K562 (cell line): Measurements from ENCODE around the gene SPG21. TPM values are rescaled to one million over a fixed set of nuclear protein-coding genes. Genes with fewer than 3 reads are reported as not detected.

ENCODE experiments used
- ARID1B ChIP-seq: fragments of 450-650 bp; IDR thresholded peaks from 2 replicates; pipeline ENCODE4 v1.6.1; 2016; ENCODE audit warnings: antibody characterized with exemption, mild to moderate bottlenecking, inconsistent platforms
- ASH1L ChIP-seq: fragments of 450-650 bp; IDR thresholded peaks from 2 replicates; pipeline ENCODE4 v1.6.1; 2018; ENCODE audit warnings: borderline replicate concordance, mild to moderate bottlenecking, low read depth; ENCODE audit not compliant: partially characterized antibody
- BCOR ChIP-seq: fragments of 450-650 bp; IDR thresholded peaks from 2 replicates; pipeline ENCODE4 v1.6.1; 2016
- BMI1 ChIP-seq: fragments of 150-350 bp; IDR thresholded peaks from 2 replicates; pipeline ENCODE4 v1.6.1; 2014; ENCODE audit warnings: low read length
- CBFA2T3 ChIP-seq: fragments of 450-650 bp; IDR thresholded peaks from 2 replicates; pipeline ENCODE4 v1.6.1; 2017
- CREB3L1 ChIP-seq: fragments of 450-650 bp; IDR thresholded peaks from 2 replicates; pipeline ENCODE4 v1.6.1; 2014; ENCODE audit warnings: low read depth, mild to moderate bottlenecking, moderate library complexity, borderline replicate concordance
- DIDO1 ChIP-seq: fragments of 450-650 bp; IDR thresholded peaks from 2 replicates; pipeline ENCODE4 v1.6.1; 2016; ENCODE audit warnings: low read depth, missing biosample characterization, missing genetic modification characterization
- EP300 ChIP-seq: IDR thresholded peaks from 2 replicates; pipeline ENCODE4 v1.6.1; 2012; ENCODE audit warnings: low read length, improper control_type of control experiment
- ESRRB ChIP-seq: fragments of 250-450 bp; sonication (Bioruptor Pico); IDR thresholded peaks from 2 replicates; pipeline ENCODE4 v1.5.0; 2020; ENCODE audit warnings: mild to moderate bottlenecking, moderate library complexity, borderline replicate concordance
- ETS2 ChIP-seq: IDR thresholded peaks from 2 replicates; pipeline ENCODE4 v1.6.1; 2016; ENCODE audit warnings: borderline replicate concordance, missing genetic modification characterization, mild to moderate bottlenecking, moderate library complexity, missing compliant biosample characterization; ENCODE audit not compliant: poor library complexity, severe bottlenecking
- GABPB2 ChIP-seq: fragments of 250-450 bp; sonication (Bioruptor Pico); conservative IDR thresholded peaks from 2 replicates; pipeline ENCODE4 v1.5.1; 2021; ENCODE audit warnings: mild to moderate bottlenecking
- HCFC1 ChIP-seq: IDR thresholded peaks from 2 replicates; pipeline ENCODE4 v1.6.1; 2012; ENCODE audit warnings: low read depth, low read length, improper control_type of control experiment
- HDAC3 ChIP-seq: fragments of 450-650 bp; IDR thresholded peaks from 2 replicates; pipeline ENCODE4 v1.6.1; 2018; ENCODE audit warnings: borderline replicate concordance, mild to moderate bottlenecking, moderate library complexity; ENCODE audit not compliant: partially characterized antibody
- ID3 ChIP-seq, 2 experiments: fragments of 250-450 bp in 1 of 2; fragments of 450-650 bp in 1 of 2; sonication (Bioruptor Pico) in 1 of 2; IDR thresholded peaks; 2 replicates each; pipeline versions ENCODE4 v1.6.1 to v1.8.0; 2016 to 2021; ENCODE audit warnings: mild to moderate bottlenecking in 2 of 2, moderate library complexity in 2 of 2, missing compliant biosample characterization in 1 of 2, missing genetic modification characterization in 1 of 2
- IRF9 ChIP-seq: fragments of 450-650 bp; IDR thresholded peaks from 2 replicates; pipeline ENCODE4 v1.6.1; 2016; ENCODE audit warnings: missing biosample characterization, missing genetic modification characterization
- KDM2B ChIP-seq: fragments of 250-450 bp; sonication (Bioruptor Pico); IDR thresholded peaks from 2 replicates; pipeline ENCODE4 v1.8.0; 2021; ENCODE audit warnings: mild to moderate bottlenecking, moderate library complexity
- MEF2A ChIP-seq: IDR thresholded peaks from 2 replicates; pipeline ENCODE4 v1.6.1; 2011; ENCODE audit warnings: low read depth, mild to moderate bottlenecking, low read length, moderate library complexity; ENCODE audit not compliant: control insufficient read depth
- PCBP2 ChIP-seq: fragments of 200-400 bp; formaldehyde crosslinking; IDR thresholded peaks from 2 replicates; pipeline ENCODE4 v1.6.1; 2018; ENCODE audit warnings: low read length, low read depth, mild to moderate bottlenecking, moderate library complexity; ENCODE audit not compliant: poor library complexity, severe bottlenecking
- POLR2G ChIP-seq: fragments of 200-400 bp; formaldehyde crosslinking; IDR thresholded peaks from 2 replicates; pipeline ENCODE4 v1.6.1; 2017; ENCODE audit warnings: low read depth, mild to moderate bottlenecking, antibody characterized with exemption, low read length, moderate library complexity
- POLR3G ChIP-seq: IDR thresholded peaks from 2 replicates; pipeline ENCODE4 v1.6.1; 2011; ENCODE audit not compliant: insufficient read length, insufficient replicate concordance; ENCODE audit errors: extremely low read depth
- SAFB2 ChIP-seq: fragments of 200-400 bp; formaldehyde crosslinking; IDR thresholded peaks from 2 replicates; pipeline ENCODE4 v1.6.1; 2018; ENCODE audit warnings: borderline replicate concordance, low read length, low read depth, moderate library complexity; ENCODE audit not compliant: severe bottlenecking
- SIN3B ChIP-seq: fragments of 450-650 bp; IDR thresholded peaks from 2 replicates; pipeline ENCODE4 v1.6.1; 2017; ENCODE audit warnings: low read depth, mild to moderate bottlenecking, moderate library complexity
- SIRT6 ChIP-seq: IDR thresholded peaks from one replicate; pipeline ENCODE4 v1.6.1; 2012; ENCODE audit warnings: low read depth, mild to moderate bottlenecking, control low read depth, inconsistent platforms, low read length, moderate library complexity
- SNRNP70 ChIP-seq: fragments of 200-400 bp; formaldehyde crosslinking; optimal IDR thresholded peaks from 2 replicates; pipeline ENCODE3; 2017; ENCODE audit warnings: low read depth, low read length
- THRAP3 ChIP-seq: fragments of 450-650 bp; IDR thresholded peaks from 2 replicates; pipeline ENCODE4 v1.6.1; 2016; ENCODE audit warnings: mild to moderate bottlenecking, inconsistent platforms, borderline replicate concordance
- TSC22D4 ChIP-seq: fragments of 450-650 bp; IDR thresholded peaks from 2 replicates; pipeline ENCODE4 v1.6.1; 2016; ENCODE audit warnings: missing genetic modification characterization, missing biosample characterization, control low read depth
- ZC3H11A ChIP-seq: IDR thresholded peaks from 2 replicates; pipeline ENCODE4 v1.6.1; 2012; ENCODE audit warnings: low read depth, low read length, improper control_type of control experiment
- polyA plus RNA-seq, 8 experiments: library from polyadenylated mRNA; depleted of rRNA in 4 of 8; stranded (reverse) in 5 of 8; unstranded in 3 of 8; fragments of >200 nt; fragmentation: Nextera tagmentation in 2 of 8; fragmentation: Illumina TruSeq in 1 of 8; extraction: Ambion mirVana in 2 of 8; extraction: Trizol in 1 of 8; gene quantifications; 2 replicates each; pipeline versions ENCODE4 v1.2.1 to v1.2.3, GENCODE V29; 2011 to 2014; ENCODE audit warnings: inconsistent platforms in 1 of 8, missing spikeins in 1 of 8
- total RNA-seq, 7 experiments: library from RNA; depleted of rRNA in 6 of 7; stranded (reverse); fragments of >200 nt in 6 of 7; fragmentation: Illumina TruSeq in 2 of 7; extraction: Trizol in 2 of 7; gene quantifications; 2 replicates each; pipeline versions ENCODE4 v1.2.1 to v1.2.3, GENCODE V29; 2011 to 2021; ENCODE audit warnings: low replicate concordance in 1 of 7

The SPG21 gene
- total and polyA plus RNA-seq, 9 of the 15 experiments (the other 6 are each of a cell fraction or from before 2014, with no cell fraction given): 22.8 to 98.8 (median 65.1) TPM

- TF ChIP-seq HCFC1: no peak
- no peak for TF ChIP-seq POLR3G
- TF ChIP-seq SIN3B: peak; percentile 45
- no peak for TF ChIP-seq GABPB2 (CRISPR knock-in tag)
- TF ChIP-seq SNRNP70: no peak
- peak; percentile 91 for TF ChIP-seq POLR2G
- no peak for TF ChIP-seq CREB3L1
- no peak for TF ChIP-seq BMI1
- TF ChIP-seq MEF2A: no peak
- no peak; the same call in 1 of the 2 replicates for TF ChIP-seq KDM2B
- no peak for TF ChIP-seq ID3 (CRISPR knock-in tag; IDR thresholded peaks at IDR 0.05)
- TF ChIP-seq ID3 (tag; IDR thresholded peaks at IDR 0.05): 0 out of 2 replicates have a peak, but pooled peaks have one; percentile 49
- TF ChIP-seq ARID1B: no peak
- TF ChIP-seq ESRRB: no peak
- TF ChIP-seq IRF9 (tag): no peak
- peak; percentile 60 for TF ChIP-seq BCOR
- TF ChIP-seq PCBP2: no peak
- TF ChIP-seq ZC3H11A: no peak
- TF ChIP-seq EP300: no peak
- TF ChIP-seq CBFA2T3: no peak
- no peak for TF ChIP-seq SIRT6
- no peak for TF ChIP-seq SAFB2
- no peak for TF ChIP-seq TSC22D4 (tag)
- TF ChIP-seq THRAP3: no peak
- TF ChIP-seq HDAC3: no peak
- no peak for TF ChIP-seq ETS2 (tag)
- no peak for TF ChIP-seq ASH1L
- no peak for TF ChIP-seq DIDO1 (tag)
Measured at GRCh38 chr15:65028921-65029735, 39.4 kb upstream of the SPG21 start, which contains the start of gene MTFMT (continued).
